Adipose tissue (tissue), 3 donors: ENCODE results near the gene CTTNBP2NL. TPM values are rescaled to one million over a fixed set of nuclear protein-coding genes. Genes with fewer than 3 reads are reported as not detected.
"Not testable (repeated sequence)": the region's sequence is repeated elsewhere in the genome, so short reads cannot be mapped to it uniquely, and the experiment has no call there.

Source experiments
- H3K27ac ChIP-seq: one replicate; pipeline ENCODE4 v1.5.1; 2013; ENCODE audit warnings: low read depth, low read length
- WGBS, 3 donors: extraction: QIAGEN DNeasy Blood & Tissue Kit; methylation state at CpG; one replicate each; pipeline ENCODE4 v1.1.7; 2013; 5-methylcytosine and 5-hydroxymethylcytosine counted together
- polyA plus RNA-seq, 3 donors: library from polyadenylated mRNA; stranded (reverse); fragments of 200-250 nt; gene quantifications; one replicate each; pipeline ENCODE4 v1.2.3, GENCODE V29; 2013
- donor health status: healthy with polysubstance abuse.
- donor health status: Bipolar disorder and iron deficiency.
- donor health status: healthy.

Gene CTTNBP2NL
- polyA plus RNA-seq, 3 donors = 1.9 to 11.8 (median 8.5) TPM

DNA sequence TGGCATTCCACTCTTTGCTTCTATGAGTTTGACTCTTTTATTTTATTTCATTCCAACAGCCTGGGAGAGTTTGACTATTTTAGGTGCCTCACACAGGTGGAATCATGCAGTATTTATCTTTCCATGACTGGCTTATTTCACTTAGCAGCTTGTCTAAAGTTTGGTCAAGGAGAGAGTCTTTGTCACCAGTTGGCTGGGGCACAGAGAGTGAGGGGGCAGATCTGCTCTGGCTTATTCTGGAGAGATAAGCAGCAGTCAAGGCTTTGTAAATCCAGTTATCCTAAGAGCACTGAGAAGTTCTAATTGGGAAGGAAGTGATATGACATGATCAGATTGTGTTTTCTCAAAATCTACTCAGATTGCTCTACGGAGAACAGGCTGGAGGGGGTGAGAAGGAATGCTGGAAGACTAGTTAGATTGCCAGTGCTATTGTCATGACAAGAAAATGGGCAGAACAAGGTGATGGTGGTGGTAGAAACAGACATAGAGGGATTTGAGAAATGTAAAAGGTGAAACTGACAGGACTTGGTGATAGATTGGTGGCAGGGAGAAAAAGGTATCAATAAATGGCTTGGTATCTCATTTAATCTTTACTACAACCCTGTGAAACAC lies 12.1 kb upstream of the CTTNBP2NL start:
- H3K27ac ChIP-seq = no peak overlapping the region
- WGBS, 3 donors = 21 to 64% (median 63%) methylated on average over 1 of the region's 1 CpG

GRCh38 chr1:112386024-112386723 lies 9.8 kb upstream of the CTTNBP2NL start:
- 91 to 95% (median 94%) methylated on average over 14 of the region's 14 CpGs for WGBS, 3 donors
- H3K27ac ChIP-seq = no peak overlapping the region

DNA sequence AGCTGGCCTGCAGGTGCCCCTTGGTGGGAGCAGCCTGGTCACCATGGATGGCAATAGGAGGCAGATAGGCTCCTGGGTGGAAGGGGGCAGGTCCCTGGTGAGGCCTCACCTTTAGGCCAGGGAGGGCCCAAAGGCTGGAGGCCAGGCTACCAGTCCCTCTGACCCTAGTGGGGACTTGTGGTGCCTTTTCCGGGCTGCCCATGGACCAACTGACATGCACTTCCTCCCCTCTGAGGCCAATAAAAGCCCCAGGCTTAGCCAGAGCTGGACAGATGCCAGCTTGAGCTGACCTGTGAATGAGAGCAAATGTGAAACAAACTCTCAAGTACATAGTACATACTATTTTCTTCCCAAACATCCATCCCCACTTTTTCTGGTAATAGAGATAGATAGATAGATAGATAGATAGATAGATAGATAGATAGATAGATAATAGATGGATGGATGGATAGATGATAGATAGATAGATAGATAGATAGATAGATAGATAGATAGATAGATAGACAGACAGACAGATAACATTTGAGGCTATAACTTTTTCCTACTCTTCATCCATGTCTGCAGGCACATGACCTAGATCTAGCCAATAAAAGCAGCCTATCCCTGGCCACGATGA lies 9.2 kb upstream of the CTTNBP2NL start:
- 36 to 59% (median 44%) methylated on average over 2 of the region's 2 CpGs for WGBS, 3 donors
- H3K27ac ChIP-seq = no peak overlapping the region

GRCh38 chr1:112387807-112388206 lies 8.2 kb upstream of the CTTNBP2NL start:
- H3K27ac ChIP-seq = no peak overlapping the region
- 65 to 86% (median 73%) methylated on average over 3 of the region's 3 CpGs for WGBS, 3 donors

- WGBS, 3 donors = 31 to 63% (median 46%) methylated on average over 3 of the region's 3 CpGs
- H3K27ac ChIP-seq = no peak overlapping the region
These were observed 7.6 kb upstream of the CTTNBP2NL start for GRCh38 chr1:112388436-112388835.

- H3K27ac ChIP-seq = no peak overlapping the region
- 69 to 86% (median 70%) methylated on average over 6 of the region's 6 CpGs for WGBS, 3 donors
These were observed 6.3 kb upstream of the CTTNBP2NL start for GRCh38 chr1:112389689-112390088.

GRCh38 chr1:112390335-112390734 lies 5.7 kb upstream of the CTTNBP2NL start:
- H3K27ac ChIP-seq = not testable (repeated sequence)
- WGBS, 3 donors = 50 to 57% (median 54%) methylated on average over 15 of the region's 15 CpGs

DNA sequence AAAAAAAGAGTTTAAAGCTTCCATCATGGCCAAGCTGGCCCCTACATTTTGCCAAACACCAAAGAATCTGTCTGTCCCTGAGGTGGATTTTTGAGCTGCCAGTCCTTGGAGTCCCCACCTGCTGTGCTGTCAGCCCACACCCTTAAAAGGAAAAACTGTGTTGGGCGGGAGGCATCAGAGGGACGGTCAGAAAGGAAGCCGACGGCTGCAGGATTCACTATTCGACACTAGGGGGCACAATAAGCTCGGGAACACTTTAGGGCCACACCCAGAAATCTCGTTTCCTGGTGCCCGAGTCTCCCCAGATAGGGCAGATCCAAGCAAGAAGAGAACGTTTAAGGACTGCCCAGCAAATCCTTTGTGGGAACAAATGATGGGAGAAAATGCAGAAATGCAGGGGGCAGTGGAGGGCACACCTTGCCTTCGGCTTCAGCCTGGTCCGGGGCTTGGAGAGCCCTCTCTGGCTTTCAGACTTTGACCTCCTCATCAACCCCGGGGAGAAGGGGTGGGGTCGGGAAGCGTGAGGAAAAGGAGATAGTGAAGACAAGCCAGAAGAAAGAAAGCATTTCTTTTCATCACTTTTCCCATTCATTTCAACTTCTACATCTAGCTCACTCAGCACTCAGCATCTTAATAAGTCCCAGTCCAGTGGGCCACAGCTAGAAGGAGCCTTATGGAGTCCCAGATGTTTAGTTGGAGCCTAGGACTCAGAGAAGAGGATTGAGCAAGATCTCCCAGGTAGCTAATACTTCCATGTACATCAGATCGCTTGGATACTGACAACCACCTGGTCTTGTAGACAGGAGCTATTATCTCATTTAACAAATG lies 5.0 kb upstream of the CTTNBP2NL start:
- WGBS, 3 donors = 4 to 6% (median 6%) methylated on average over 15 of the region's 15 CpGs
- H3K27ac ChIP-seq = peak overlapping the region; percentile 55

GRCh38 chr1:112391603-112391940 lies 4.4 kb upstream of the CTTNBP2NL start:
- H3K27ac ChIP-seq = no peak overlapping the region
- WGBS, 3 donors = 88 to 95% (median 91%) methylated on average over 11 of the region's 11 CpGs

DNA sequence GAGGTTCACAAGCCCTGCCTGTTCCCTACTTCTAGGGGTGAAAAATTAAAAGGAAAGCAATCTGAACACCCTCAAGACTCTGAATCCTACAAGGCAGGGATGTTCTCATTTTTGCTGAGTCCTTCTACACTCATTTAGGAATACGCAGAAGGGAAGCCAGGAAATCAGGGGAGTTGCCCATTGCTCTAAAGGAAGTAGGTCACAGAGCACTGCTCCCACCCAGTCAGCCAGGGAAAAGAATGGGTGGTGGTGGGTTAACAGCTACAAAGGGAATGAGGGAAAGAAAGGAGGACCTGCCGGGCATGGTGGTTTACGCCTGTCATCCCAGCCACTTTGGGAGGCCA lies 2.4 kb upstream of the CTTNBP2NL start:
- H3K27ac ChIP-seq = no peak overlapping the region
- WGBS, 3 donors = 37 to 75% (median 40%) methylated on average over 3 of the region's 3 CpGs

GRCh38 chr1:112394743-112395062 lies 1.3 kb upstream of the CTTNBP2NL start:
- WGBS, 3 donors = 58 to 84% (median 79%) methylated on average over 1 of the region's 1 CpG

GRCh38 chr1:112395256-112395820 lies 676 bp upstream of the CTTNBP2NL start:
- WGBS, 3 donors = 17 to 31% (median 24%) methylated on average over 6 of the region's 6 CpGs

More at GRCh38 chr1:112394743-112395062, 1.3 kb upstream of the CTTNBP2NL start:
- peak overlapping the region; percentile 89 for H3K27ac ChIP-seq

DNA sequence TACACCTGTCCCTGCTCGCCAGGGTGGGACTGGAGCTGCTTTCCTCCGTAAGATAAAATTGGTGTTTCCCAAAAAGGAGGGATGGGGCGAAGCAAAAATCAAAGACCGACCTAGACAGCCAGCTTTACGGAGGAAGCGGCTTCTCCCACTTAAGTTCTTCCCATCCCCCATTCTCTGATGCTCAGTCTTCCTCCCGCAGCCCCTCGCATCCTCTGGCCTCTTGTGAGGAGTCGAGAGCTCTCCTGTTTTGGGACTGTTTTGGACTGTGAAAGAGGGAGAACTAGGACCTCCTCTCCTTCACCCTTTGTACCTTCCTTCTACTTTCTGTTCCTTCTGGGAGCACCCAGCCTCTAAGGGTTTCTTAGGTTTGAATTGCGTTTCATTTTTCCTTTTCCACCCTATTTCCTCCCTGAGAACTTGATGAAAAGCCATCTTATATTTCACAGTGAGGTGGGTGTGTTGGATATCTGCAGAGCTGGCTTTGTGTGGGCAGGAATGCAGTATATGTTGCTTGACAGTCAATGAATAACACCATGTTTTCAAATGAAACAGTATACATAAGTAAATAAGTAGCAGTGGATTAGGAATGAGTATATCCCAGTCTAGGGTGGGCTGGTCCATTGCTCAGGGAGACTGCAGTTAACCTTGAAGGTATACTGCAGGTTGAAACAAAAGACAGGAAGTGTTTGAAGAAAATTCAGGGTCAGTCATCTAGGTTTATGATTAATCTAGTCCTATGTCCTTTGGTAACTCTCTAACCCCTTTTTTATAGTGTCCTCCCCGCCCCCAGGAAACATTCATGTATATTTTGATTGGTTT lies 848 bp downstream of the CTTNBP2NL start:
- WGBS, 3 donors = 2 to 7% (median 5%) methylated on average over 11 of the region's 11 CpGs
- H3K27ac ChIP-seq = peak overlapping the region; percentile 35

More at GRCh38 chr1:112395256-112395820, 676 bp upstream of the CTTNBP2NL start:
- H3K27ac ChIP-seq = no peak overlapping the region

DNA sequence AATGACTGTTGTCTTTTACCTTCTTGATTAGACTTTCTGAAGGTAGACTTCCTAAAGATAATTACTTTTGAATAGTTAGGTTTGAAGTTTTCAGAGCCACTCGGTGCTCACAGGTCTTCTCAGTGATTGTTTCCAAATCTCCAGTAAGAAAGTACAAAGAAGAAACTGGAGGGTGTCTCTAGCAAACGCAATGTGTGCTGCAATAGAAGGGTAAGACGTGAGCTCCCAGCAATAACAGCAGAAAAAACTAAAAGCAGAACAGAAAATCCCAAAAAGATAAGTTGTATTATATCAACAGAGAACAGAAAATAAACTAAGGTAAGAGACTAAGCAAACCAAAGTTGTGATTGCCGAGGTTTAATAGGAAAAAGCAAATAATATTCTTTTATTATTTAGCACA lies 1.8 kb downstream of the CTTNBP2NL start:
- no peak overlapping the region for H3K27ac ChIP-seq
- WGBS, 3 donors = 37 to 63% (median 50%) methylated on average over 4 of the region's 4 CpGs

DNA sequence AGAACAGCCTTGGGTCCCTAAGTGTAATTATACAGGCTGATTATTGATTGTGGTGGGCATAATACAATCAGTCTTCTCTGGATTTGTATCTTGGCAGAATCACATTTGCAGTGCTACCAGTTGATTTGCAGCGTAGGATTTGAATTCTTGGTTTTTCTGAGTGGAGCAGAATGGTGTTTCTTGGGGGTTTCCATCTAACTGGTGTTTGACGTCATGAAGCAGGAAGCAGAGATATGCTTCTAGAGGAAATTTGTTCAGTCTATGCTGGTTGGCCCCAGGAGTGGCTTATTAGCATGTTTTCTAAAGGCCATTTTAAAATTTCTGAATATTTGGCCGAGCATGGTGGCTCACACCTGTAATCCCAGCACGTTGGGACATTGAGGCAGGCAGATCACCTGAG lies 3.4 kb downstream of the CTTNBP2NL start:
- 75 to 81% (median 78%) methylated on average over 4 of the region's 4 CpGs for WGBS, 3 donors
- no peak overlapping the region for H3K27ac ChIP-seq

DNA sequence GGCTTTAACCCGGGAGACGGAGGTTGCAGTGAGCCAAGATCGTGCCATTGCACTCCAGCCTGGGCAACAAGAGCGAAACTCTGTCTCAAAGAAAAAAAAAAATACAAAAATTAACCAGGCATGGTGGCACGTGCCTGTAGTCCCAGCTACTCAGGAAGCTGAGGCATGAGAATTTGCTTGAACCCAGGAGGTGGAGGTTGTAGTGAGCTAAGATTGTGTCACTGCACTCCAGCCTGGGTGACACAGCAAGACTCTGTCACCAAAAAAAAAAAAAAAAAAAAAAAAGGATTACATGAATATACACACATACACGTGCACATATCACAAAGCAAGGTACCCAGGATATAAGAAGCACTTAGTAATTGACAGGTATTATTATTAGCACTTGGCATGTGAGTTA lies 4.7 kb downstream of the CTTNBP2NL start:
- H3K27ac ChIP-seq = not testable (repeated sequence)
- WGBS, 3 donors = 89 to 93% (median 92%) methylated on average over 6 of the region's 6 CpGs

DNA sequence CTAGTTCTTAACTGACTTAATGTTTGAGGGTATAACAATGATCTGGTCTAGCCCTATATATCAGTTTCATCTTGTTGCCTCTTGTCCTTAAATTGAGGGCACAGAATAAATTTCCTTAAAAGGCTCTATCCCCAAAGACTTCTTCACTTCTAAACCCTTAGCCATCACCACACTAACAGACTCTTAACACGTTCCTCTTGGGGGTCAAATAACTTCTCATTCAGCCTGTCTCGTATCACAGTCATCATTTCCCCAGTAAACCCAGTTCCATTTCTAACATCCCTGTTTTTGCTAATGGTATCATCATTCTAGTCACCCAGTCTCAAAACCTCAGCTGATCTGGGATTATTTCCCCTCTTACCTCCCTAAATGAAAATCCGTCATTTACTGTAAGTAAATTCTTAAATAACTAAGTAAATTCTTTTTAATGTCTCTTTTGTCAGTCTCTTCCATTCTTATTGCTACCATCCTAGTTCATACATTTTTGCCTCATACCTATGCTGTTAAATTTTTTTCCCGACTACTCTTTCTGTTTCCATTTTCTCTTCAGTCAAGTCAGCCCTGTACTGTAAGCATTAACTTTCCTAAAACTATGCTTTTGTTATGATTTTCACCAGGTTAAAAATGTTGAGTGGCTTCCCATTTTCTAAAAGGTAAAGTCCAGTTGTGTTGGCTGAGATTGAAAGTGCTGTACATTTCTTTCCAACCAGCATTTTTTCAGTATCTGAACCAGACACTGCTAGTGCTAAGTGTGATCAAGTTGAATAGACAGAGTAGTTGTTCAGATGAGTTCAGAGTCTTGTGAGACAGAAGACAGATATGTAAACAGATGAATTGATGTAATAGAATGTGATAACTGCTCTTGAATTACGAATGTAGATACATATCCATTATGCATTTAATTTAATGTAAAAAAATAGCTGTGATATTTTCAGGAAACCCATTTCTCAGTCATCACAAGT lies 6.9 kb downstream of the CTTNBP2NL start:
- WGBS, 3 donors = 83 to 89% (median 89%) methylated on average over 5 of the region's 5 CpGs
- H3K27ac ChIP-seq = no peak overlapping the region
